Thyroid gland (tissue), 4 donors: ENCODE results near the gene WASF2.

Source experiments
- CTCF ChIP-seq, 6 experiments: fragments of 200-600 bp in 3 of 6; fragments of 450-650 bp in 3 of 6; sonication (generic) in 3 of 6; IDR thresholded peaks; one replicate each; pipeline ENCODE4 v1.5.1; 2016 to 2019; ENCODE audit warnings: antibody characterized with exemption in 6 of 6, mild to moderate bottlenecking in 2 of 6, inconsistent platforms in 1 of 6, moderate library complexity in 1 of 6
- POLR2A ChIP-seq, 2 donors: fragments of 450-650 bp; IDR thresholded peaks; one replicate each; pipeline ENCODE4 v1.6.1; 2017; ENCODE audit warnings: antibody characterized with exemption in 2 of 2, mild to moderate bottlenecking in 2 of 2, moderate library complexity in 1 of 2

- no peak for TF ChIP-seq CTCF (IDR thresholded peaks at IDR 0.05)
- no peak for TF ChIP-seq POLR2A (IDR thresholded peaks at IDR 0.05)
These were observed 32.0 kb upstream of the WASF2 start for GRCh38 chr1:27521861-27522431.
